A673 (cell line): ENCODE measurements around the gene LRRC25. TPM values are rescaled to one million over a fixed set of nuclear protein-coding genes. Genes with fewer than 3 reads are reported as not detected.

Experiments
- BruUV-seq: library from RNA; stranded (reverse); fragments of 400-500 nt; replicated peaks from 2 replicates; lab custom pipeline; 2021; lab: Mats Ljungman, UMichigan
- CTCF ChIA-PET: fragments of 300-600 bp; sonication (Branson Sonifier 250); formaldehyde crosslinking; loops from one replicate; lab custom pipeline; 2022; ENCODE audit warnings: antibody characterized with exemption; lab: Charles Lee
- POLR2A ChIA-PET: fragments of 300-600 bp; sonication (Branson Sonifier 250); formaldehyde crosslinking; loops from one replicate; lab custom pipeline; 2022; ENCODE audit warnings: antibody characterized with exemption; ENCODE audit not compliant: low non-redundant PET; lab: Charles Lee
- DNase-seq: peaks from one replicate; pipeline ENCODE4 v3.0.0-alpha.2; 2015; ENCODE audit warnings: low spot score
- H3K27ac ChIP-seq: fragments of 200-600 bp; sonication (generic); 2 replicates; pipeline ENCODE4 v1.5.1; 2016; ENCODE audit warnings: mixed run types, low read depth, mild to moderate bottlenecking, mixed read lengths, antibody characterized with exemption, low read length; ENCODE audit not compliant: poor library complexity, severe bottlenecking
- H3K27me3 ChIP-seq: fragments of 200-600 bp; sonication (generic); replicated peaks from 2 replicates; pipeline ENCODE4 v1.6.1; 2017; ENCODE audit warnings: mixed run types, low read depth, mild to moderate bottlenecking, mixed read lengths, antibody characterized with exemption, low read length; ENCODE audit not compliant: insufficient read depth, poor library complexity
- H3K36me3 ChIP-seq: fragments of 200-600 bp; sonication (generic); 2 replicates; pipeline ENCODE4 v1.6.1; 2016; ENCODE audit warnings: mixed run types, mild to moderate bottlenecking, mixed read lengths, antibody characterized with exemption, low read length; ENCODE audit not compliant: insufficient read depth, poor library complexity, severe bottlenecking
- H3K4me1 ChIP-seq: fragments of 200-600 bp; sonication (generic); 2 replicates; pipeline ENCODE4 v1.6.1; 2017; ENCODE audit warnings: mixed run types, mild to moderate bottlenecking, mixed read lengths, antibody characterized with exemption, low read length; ENCODE audit not compliant: insufficient read depth, poor library complexity, severe bottlenecking
- H3K4me3 ChIP-seq: fragments of 200-600 bp; sonication (generic); 2 replicates; pipeline ENCODE4 v1.5.1; 2016; ENCODE audit warnings: low read depth, mixed run types, mild to moderate bottlenecking, mixed read lengths, low read length; ENCODE audit not compliant: poor library complexity, severe bottlenecking
- H3K9me3 ChIP-seq: fragments of 200-600 bp; sonication (generic); 2 replicates; pipeline ENCODE4 v1.6.1; 2016; ENCODE audit warnings: mixed run types, low read depth, mild to moderate bottlenecking, mixed read lengths, antibody characterized with exemption, low read length; ENCODE audit not compliant: poor library complexity, severe bottlenecking
- CTCF ChIP-seq: fragments of 300-800, 200-600 bp; sonication (generic); conservative IDR thresholded peaks from 2 replicates; pipeline ENCODE4 v1.5.1; 2017; ENCODE audit warnings: low read depth, mild to moderate bottlenecking, antibody characterized with exemption, low read length, moderate library complexity, mixed read lengths
- EZH2 ChIP-seq: fragments of 200-600 bp; sonication (generic); IDR thresholded peaks from 2 replicates; pipeline ENCODE4 v1.6.1; 2017; ENCODE audit warnings: borderline replicate concordance, low read depth, mild to moderate bottlenecking, mixed read lengths, antibody characterized with exemption, low read length; ENCODE audit not compliant: poor library complexity, severe bottlenecking
- intact Hi-C: fragments of 100-400 bp; cut with micrococcal nuclease; formaldehyde crosslinking; loops from one replicate; pipeline ENCODE4 v1.10.0; 2022; ENCODE audit not compliant: unreplicated experiment
- total RNA-seq: library from RNA; stranded (reverse); gene quantifications from 2 replicates; pipeline ENCODE4 v1.2.3, GENCODE V29; 2021

Gene LRRC25
- total RNA-seq, 1 experiment from 2014 or later: not detected

- intact Hi-C loops: no loop called here
- TF ChIP-seq EZH2 (no peak), CTCF (no peak)
- Histone ChIP-seq H3K4me1 (peaks cover 11% of the 10 kb centered on the region), H3K27ac (no peak overlapping the region), H3K27me3 (no peaks in the 10 kb centered on the region), H3K9me3 (no peaks in the 10 kb centered on the region), H3K36me3 (peaks cover 6% of the 10 kb centered on the region), H3K4me3 (no peak overlapping the region)
- CTCF ChIA-PET: no interaction called here
- no peak for DNase-seq
- POLR2A ChIA-PET: no interaction called here
- BruUV-seq: no TSS peak
These were observed 46.0 kb upstream of the LRRC25 start for GRCh38 chr19:18443406-18443805.

- Histone ChIP-seq H3K4me1 (peaks cover 14% of the 10 kb centered on the region), H3K27me3 (no peaks in the 10 kb centered on the region), H3K36me3 (peaks cover 6% of the 10 kb centered on the region), H3K27ac (no peak overlapping the region), H3K4me3 (no peak overlapping the region), H3K9me3 (no peaks in the 10 kb centered on the region)
- TF ChIP-seq EZH2: no peak
- CTCF ChIA-PET: no interaction called here
- POLR2A ChIA-PET: no interaction called here
- no peak for DNase-seq
- intact Hi-C loops: no loop called here
- no TSS peak for BruUV-seq
These were observed 45.5 kb upstream of the LRRC25 start for GRCh38 chr19:18442941-18443340.

DNA sequence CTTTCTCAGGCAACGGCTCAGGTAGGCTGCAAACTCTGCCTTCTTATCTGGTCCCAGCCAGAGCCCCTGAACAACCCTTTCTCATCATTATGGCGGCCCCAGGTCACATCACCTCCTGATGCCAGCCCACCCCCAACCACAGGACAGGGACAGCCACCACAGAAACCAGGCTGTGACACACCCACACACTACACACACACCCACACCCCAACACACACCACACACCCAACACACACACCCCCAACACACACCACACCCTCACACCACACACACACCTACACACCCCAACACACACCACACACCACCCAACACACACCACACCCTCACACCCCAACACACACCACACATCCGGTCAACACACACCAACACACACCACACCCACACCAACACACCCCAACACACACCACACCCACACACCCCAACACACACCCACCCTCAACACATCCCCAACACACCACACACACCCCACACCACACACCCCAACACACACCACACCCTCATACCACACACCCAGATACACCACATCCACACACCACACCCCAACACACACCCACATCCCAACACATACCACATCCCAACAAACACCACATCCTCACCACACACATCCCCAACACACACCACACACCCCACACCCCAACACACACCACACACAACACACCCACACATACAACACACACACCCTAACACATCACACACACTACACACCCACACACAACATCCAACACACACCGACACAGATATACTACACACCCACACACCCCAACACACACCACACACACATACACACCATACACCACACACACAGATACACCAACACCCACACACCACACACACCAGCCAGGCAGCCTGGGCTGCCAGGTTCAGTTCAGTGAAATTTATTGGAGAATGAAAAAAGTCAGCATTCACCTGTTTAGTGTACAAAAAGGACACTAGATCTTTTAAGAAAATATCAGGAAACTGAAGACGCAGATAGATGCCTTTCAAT is 44.7 kb upstream of the LRRC25 start:
- no peaks in the 10 kb centered on the region for H3K9me3 ChIP-seq
- no peak for TF ChIP-seq EZH2
- TF ChIP-seq CTCF: no peak
- intact Hi-C loops: no loop called here
- POLR2A ChIA-PET: no interaction called here
- peaks cover 6% of the 10 kb centered on the region for H3K36me3 ChIP-seq
- BruUV-seq: no TSS peak
- no peak overlapping the region for H3K27ac ChIP-seq
- CTCF ChIA-PET: no interaction called here
- peaks cover 14% of the 10 kb centered on the region for H3K4me1 ChIP-seq
- DNase-seq: no peak
- no peak overlapping the region for H3K4me3 ChIP-seq
- no peaks in the 10 kb centered on the region for H3K27me3 ChIP-seq
